ENCODE results near the gene CFH. TPM values are rescaled to one million over a fixed set of nuclear protein-coding genes. Genes with fewer than 3 reads are reported as not detected.

The CFH gene
- total and polyA plus RNA-seq, 10 of the 15 experiments (the other 5 are each of a cell fraction or from before 2014, with no cell fraction given): 0.46 TPM; not detected in 9

DNA sequence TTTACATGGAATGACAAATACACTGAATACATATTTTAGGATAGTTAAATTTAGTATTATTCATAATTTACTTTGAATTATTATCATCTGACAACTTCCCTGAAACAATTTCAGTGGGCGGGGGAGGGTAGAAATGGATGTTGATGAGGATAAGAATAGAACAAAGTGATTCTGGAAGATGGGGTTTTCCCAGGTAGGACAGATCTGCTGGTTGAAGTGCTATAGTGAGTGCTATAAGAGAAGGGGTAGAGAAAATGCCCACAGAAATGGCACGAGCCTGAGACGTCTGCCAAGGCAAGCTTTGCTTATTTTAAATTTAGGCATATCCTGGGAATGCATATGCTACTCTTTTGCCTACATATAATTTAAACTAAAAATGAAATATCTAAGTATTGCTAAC lies 3.2 kb downstream of the CFH start:
- Histone ChIP-seq H3K27me3 (replicated peaks in 1 of 2; ENCODE audit: control insufficient read depth in 2 of 2, insufficient read depth in 2 of 2, low read length in 1 of 2) (no peaks in the 10 kb centered on the region; a peak in 1 of 4 replicates), H3K4me3 (no peak overlapping the region), H3K36me3 (ENCODE audit: control insufficient read depth in 2 of 2, insufficient read depth in 2 of 2, low read length in 1 of 2) (no peaks in the 10 kb centered on the region), H4K20me1 (ENCODE audit: control insufficient read depth, insufficient read depth) (no peaks in the 10 kb centered on the region), H3K4me2 (ENCODE audit: control insufficient read depth, insufficient read depth) (no peak overlapping the region), H3K27ac (ENCODE audit: control insufficient read depth, insufficient read depth) (no peak overlapping the region), H3K4me1 (ENCODE audit: control insufficient read depth, insufficient read depth, low read length) (no peaks in the 10 kb centered on the region), H3K9me3 (replicated peaks; ENCODE audit: control insufficient read depth, insufficient read depth, low read length) (no peaks in the 10 kb centered on the region), H2AFZ (ENCODE audit: control insufficient read depth, low read depth, low read length) (no peak overlapping the region), H3K79me2 (ENCODE audit: control insufficient read depth, insufficient read depth, low read length) (no peaks in the 10 kb centered on the region), H3K9ac (ENCODE audit: control insufficient read depth, insufficient read depth, low read length) (no peak overlapping the region)
- BruUV-seq (replicated peaks): no TSS peak
- intact Hi-C loops (cut with micrococcal nuclease; ENCODE audit: unreplicated experiment) (loop anchor here (5.0 kb wide), 1 partner anchor 278 kb away; no protein-coding TSS in a partner anchor), in situ Hi-C loops (cut with MboI) (loop anchor here (5.0 to 25.0 kb wide), 2 partner anchors 343 to 508 kb away; no protein-coding TSS in a partner anchor)
- CTCF ChIA-PET: no interaction called here
- RAD21 ChIA-PET (ENCODE audit: unreplicated experiment): interaction anchor here (1.2 kb wide), 1 partner anchor 508 kb away, joined by 3 read pairs; no protein-coding TSS in a partner anchor
- TF ChIP-seq, protein P1, sequence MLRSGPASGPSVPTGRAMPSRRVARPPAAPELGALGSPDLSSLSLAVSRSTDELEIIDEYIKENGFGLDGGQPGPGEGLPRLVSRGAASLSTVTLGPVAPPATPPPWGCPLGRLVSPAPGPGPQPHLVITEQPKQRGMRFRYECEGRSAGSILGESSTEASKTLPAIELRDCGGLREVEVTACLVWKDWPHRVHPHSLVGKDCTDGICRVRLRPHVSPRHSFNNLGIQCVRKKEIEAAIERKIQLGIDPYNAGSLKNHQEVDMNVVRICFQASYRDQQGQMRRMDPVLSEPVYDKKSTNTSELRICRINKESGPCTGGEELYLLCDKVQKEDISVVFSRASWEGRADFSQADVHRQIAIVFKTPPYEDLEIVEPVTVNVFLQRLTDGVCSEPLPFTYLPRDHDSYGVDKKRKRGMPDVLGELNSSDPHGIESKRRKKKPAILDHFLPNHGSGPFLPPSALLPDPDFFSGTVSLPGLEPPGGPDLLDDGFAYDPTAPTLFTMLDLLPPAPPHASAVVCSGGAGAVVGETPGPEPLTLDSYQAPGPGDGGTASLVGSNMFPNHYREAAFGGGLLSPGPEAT (IDR thresholded peaks at IDR 0.05; ENCODE audit: low read depth): no peak
- no peak for FAIRE-seq
- SMC1A ChIA-PET (ENCODE audit: uncharacterized antibody, unreplicated experiment): interaction anchor here (1.5 kb wide), 1 partner anchor 11 kb away, joined by 4 read pairs; no protein-coding TSS in a partner anchor
- ATAC-seq: no peak
- POLR2A ChIA-PET: no interaction called here
- no peak for DNase-seq (ENCODE audit: low read depth, low spot score)
- 0% methylated on average over 3 of the region's 3 CpGs for WGBS (ENCODE audit: insufficient coverage, insufficient replicate concordance, low lambda C conversion rate, missing lambda C conversion rate)

GRCh38 chr1:196655494-196655893 lies 3.7 kb downstream of the CFH start:
- H3K9me3 ChIP-seq (replicated peaks; ENCODE audit: control insufficient read depth, insufficient read depth, low read length): no peaks in the 10 kb centered on the region
- ChIA-PET RAD21 (ENCODE audit: unreplicated experiment) (interaction anchor here (1.2 kb wide), 1 partner anchor 508 kb away, joined by 3 read pairs; no protein-coding TSS in a partner anchor), POLR2A (no interaction called here), SMC1A (ENCODE audit: uncharacterized antibody, unreplicated experiment) (interaction anchor here (1.5 kb wide), 1 partner anchor 11 kb away, joined by 4 read pairs; no protein-coding TSS in a partner anchor), CTCF (no interaction called here)
- DNase-seq (ENCODE audit: low read depth, low spot score) (no peak), FAIRE-seq (no peak), ATAC-seq (no peak)
- no peaks in the 10 kb centered on the region for H3K36me3 ChIP-seq (ENCODE audit: control insufficient read depth in 2 of 2, insufficient read depth in 2 of 2, low read length in 1 of 2)
- WGBS (ENCODE audit: insufficient coverage, insufficient replicate concordance, low lambda C conversion rate, missing lambda C conversion rate): 33% methylated on average over 3 of the region's 3 CpGs
- no peaks in the 10 kb centered on the region for H4K20me1 ChIP-seq (ENCODE audit: control insufficient read depth, insufficient read depth)
- no peak overlapping the region for H3K4me3 ChIP-seq
- no peaks in the 10 kb centered on the region for H3K79me2 ChIP-seq (ENCODE audit: control insufficient read depth, insufficient read depth, low read length)
- no peak overlapping the region for H3K9ac ChIP-seq (ENCODE audit: control insufficient read depth, insufficient read depth, low read length)
- H3K27me3 ChIP-seq (replicated peaks in 1 of 2; ENCODE audit: control insufficient read depth in 2 of 2, insufficient read depth in 2 of 2, low read length in 1 of 2): no peaks in the 10 kb centered on the region; a peak in 1 of 4 replicates
- in situ Hi-C loops (cut with MboI) (loop anchor here (5.0 to 25.0 kb wide), 2 partner anchors 343 to 508 kb away; no protein-coding TSS in a partner anchor), intact Hi-C loops (cut with micrococcal nuclease; ENCODE audit: unreplicated experiment) (loop anchor here (5.0 kb wide), 1 partner anchor 278 kb away; no protein-coding TSS in a partner anchor)
- no peak overlapping the region for H3K4me2 ChIP-seq (ENCODE audit: control insufficient read depth, insufficient read depth)
- BruUV-seq (replicated peaks): no TSS peak
- H2AFZ ChIP-seq (ENCODE audit: control insufficient read depth, low read depth, low read length): no peak overlapping the region
- no peaks in the 10 kb centered on the region for H3K4me1 ChIP-seq (ENCODE audit: control insufficient read depth, insufficient read depth, low read length)
- H3K27ac ChIP-seq (ENCODE audit: control insufficient read depth, insufficient read depth): no peak overlapping the region
- TF ChIP-seq SREBF1 (IDR thresholded peaks at IDR 0.05; ENCODE audit: low read length): no peak
- TF ChIP-seq SMARCA5 (IDR thresholded peaks at IDR 0.05): no peak
- no peak for TF ChIP-seq ZBTB33 (IDR thresholded peaks at IDR 0.05)
- TF ChIP-seq CEBPZ (IDR thresholded peaks at IDR 0.05; ENCODE audit: low read depth, low read length): no peak
- TF ChIP-seq SMAD1 (IDR thresholded peaks at IDR 0.05; ENCODE audit: low read depth, partially characterized antibody): no peak
- TF ChIP-seq HDGF (IDR thresholded peaks at IDR 0.05): no peak
- TF ChIP-seq EGR1 (IDR thresholded peaks at IDR 0.05; ENCODE audit: borderline replicate concordance in 1 of 2, low read depth in 2 of 2, low read length in 2 of 2): no peak
- TF ChIP-seq YBX1 (IDR thresholded peaks at IDR 0.05): no peak
- no peak for TF ChIP-seq EZH2 (IDR thresholded peaks at IDR 0.05; ENCODE audit: borderline replicate concordance, control insufficient read depth, low read depth, low read length)

Measured in GM12878 (cell line).